ENCODE data around the gene PSMD6. TPM values are rescaled to one million over a fixed set of nuclear protein-coding genes. Genes with fewer than 3 reads are reported as not detected.

Gene PSMD6
- total RNA-seq, 1 experiment from 2014 or later: 66.5 TPM

DNA sequence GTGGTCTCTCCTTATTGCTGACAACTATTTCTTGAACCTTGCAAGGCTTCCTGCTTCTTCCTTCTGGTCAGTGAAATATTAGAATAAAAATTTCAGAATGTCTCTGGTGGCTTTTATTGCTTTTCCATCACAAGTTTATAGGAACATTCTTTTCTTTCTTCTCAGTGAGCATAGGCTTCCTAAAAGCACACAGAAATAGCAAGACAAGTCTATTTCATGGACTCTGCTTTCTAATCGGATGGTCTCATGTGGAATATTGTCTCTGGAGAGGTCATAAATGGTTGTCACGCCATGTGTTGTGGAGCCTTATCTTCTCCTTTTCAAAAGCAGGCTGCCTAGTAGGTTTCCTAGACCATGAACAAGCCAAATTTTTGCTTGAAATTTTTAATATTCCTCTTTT, 9.8 kb upstream of the PSMD6 start:
- intact Hi-C loops (cut with micrococcal nuclease; ENCODE audit: unreplicated experiment): loop anchor here (5.0 kb wide), 1 partner anchor 134 kb away; no protein-coding TSS in a partner anchor
- DNase-seq (ENCODE audit: low spot score): no peak
- Histone ChIP-seq H3K27ac (ENCODE audit: low read depth, low read length, poor library complexity, severe bottlenecking) (no peak overlapping the region), H3K4me1 (ENCODE audit: insufficient read depth, low read length, poor library complexity, severe bottlenecking) (no peaks in the 10 kb centered on the region), H3K4me3 (ENCODE audit: low read depth, low read length, poor library complexity, severe bottlenecking) (no peak overlapping the region), H3K9me3 (ENCODE audit: low read depth, low read length, poor library complexity, severe bottlenecking) (no peaks in the 10 kb centered on the region), H3K36me3 (ENCODE audit: insufficient read depth, low read length, poor library complexity, severe bottlenecking) (no peaks in the 10 kb centered on the region), H3K27me3 (replicated peaks; ENCODE audit: insufficient read depth, low read depth, low read length, poor library complexity) (no peaks in the 10 kb centered on the region)
- no TSS peak for BruUV-seq (replicated peaks)
- ChIA-PET CTCF (no interaction called here), POLR2A (ENCODE audit: low non-redundant PET) (no interaction called here)
- TF ChIP-seq, protein P1, sequence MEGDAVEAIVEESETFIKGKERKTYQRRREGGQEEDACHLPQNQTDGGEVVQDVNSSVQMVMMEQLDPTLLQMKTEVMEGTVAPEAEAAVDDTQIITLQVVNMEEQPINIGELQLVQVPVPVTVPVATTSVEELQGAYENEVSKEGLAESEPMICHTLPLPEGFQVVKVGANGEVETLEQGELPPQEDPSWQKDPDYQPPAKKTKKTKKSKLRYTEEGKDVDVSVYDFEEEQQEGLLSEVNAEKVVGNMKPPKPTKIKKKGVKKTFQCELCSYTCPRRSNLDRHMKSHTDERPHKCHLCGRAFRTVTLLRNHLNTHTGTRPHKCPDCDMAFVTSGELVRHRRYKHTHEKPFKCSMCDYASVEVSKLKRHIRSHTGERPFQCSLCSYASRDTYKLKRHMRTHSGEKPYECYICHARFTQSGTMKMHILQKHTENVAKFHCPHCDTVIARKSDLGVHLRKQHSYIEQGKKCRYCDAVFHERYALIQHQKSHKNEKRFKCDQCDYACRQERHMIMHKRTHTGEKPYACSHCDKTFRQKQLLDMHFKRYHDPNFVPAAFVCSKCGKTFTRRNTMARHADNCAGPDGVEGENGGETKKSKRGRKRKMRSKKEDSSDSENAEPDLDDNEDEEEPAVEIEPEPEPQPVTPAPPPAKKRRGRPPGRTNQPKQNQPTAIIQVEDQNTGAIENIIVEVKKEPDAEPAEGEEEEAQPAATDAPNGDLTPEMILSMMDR (conservative IDR thresholded peaks at IDR 0.05; ENCODE audit: low read depth, low read length): no peak
- TF ChIP-seq EZH2 (IDR thresholded peaks at IDR 0.05; ENCODE audit: borderline replicate concordance, low read depth, low read length, poor library complexity, severe bottlenecking): no peak

DNA sequence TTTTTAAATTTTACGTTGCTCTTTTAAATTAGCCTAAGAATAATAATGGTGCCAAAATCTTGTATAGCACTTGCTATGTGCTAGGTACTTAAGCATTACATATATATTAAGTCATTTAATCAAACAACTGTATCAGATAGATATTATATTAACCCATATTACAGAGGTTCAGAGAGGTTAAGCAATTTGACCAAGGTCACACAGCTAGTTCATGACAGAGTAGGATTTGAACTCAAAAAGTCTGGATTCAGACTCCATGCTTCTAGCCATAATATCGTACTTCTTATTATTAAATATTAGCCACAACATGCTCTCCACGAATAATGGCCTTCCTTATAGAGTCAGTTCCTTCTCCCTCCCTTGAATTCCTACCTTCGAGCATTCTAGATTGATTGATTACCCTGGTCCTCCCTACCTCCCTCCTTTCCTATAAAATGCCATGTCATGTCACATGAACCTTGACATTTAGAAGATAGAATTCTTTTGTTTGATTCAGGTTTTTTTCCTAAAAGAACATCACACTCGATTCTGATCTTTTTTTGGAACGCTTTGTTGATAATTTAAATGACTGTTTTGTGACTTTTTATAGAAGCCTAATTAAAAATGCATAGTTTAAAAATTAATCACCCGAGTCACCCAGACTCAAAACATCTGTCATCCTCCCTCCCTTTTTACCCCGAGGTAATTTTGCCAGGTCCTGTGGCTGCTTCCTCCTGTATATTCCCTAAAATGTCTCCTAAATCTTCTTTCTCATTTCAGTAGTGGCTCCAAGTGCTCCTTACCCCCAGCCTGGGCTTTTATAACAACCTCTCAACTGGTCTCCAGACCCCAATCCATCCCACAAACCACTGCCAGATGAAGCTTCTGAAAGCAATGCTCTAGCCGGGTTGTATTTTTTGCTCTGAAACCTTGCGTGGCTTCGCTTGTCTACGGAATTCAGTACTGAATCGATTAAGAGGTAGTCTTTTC, 8.5 kb upstream of the PSMD6 start:
- BruUV-seq (replicated peaks): no TSS peak
- intact Hi-C loops (cut with micrococcal nuclease; ENCODE audit: unreplicated experiment): loop anchor here (2.0 to 5.0 kb wide), 3 partner anchors 135 to 453 kb away; no protein-coding TSS in a partner anchor
- peaks cover 5% of the 10 kb centered on the region for H3K27me3 ChIP-seq (replicated peaks; ENCODE audit: insufficient read depth, low read depth, low read length, poor library complexity)
- no peak for DNase-seq (ENCODE audit: low spot score)
- H3K9me3 ChIP-seq (ENCODE audit: low read depth, low read length, poor library complexity, severe bottlenecking): no peaks in the 10 kb centered on the region
- no peak overlapping the region for H3K4me3 ChIP-seq (ENCODE audit: low read depth, low read length, poor library complexity, severe bottlenecking)
- CTCF ChIA-PET: no interaction called here
- no peak overlapping the region for H3K27ac ChIP-seq (ENCODE audit: low read depth, low read length, poor library complexity, severe bottlenecking)
- POLR2A ChIA-PET (ENCODE audit: low non-redundant PET): no interaction called here
- H3K4me1 ChIP-seq (ENCODE audit: insufficient read depth, low read length, poor library complexity, severe bottlenecking): no peaks in the 10 kb centered on the region
- TF ChIP-seq, protein P1 (conservative IDR thresholded peaks at IDR 0.05; ENCODE audit: low read depth, low read length): no peak
- TF ChIP-seq EZH2 (IDR thresholded peaks at IDR 0.05; ENCODE audit: borderline replicate concordance, low read depth, low read length, poor library complexity, severe bottlenecking): no peak
- H3K36me3 ChIP-seq (ENCODE audit: insufficient read depth, low read length, poor library complexity, severe bottlenecking): no peaks in the 10 kb centered on the region

DNA sequence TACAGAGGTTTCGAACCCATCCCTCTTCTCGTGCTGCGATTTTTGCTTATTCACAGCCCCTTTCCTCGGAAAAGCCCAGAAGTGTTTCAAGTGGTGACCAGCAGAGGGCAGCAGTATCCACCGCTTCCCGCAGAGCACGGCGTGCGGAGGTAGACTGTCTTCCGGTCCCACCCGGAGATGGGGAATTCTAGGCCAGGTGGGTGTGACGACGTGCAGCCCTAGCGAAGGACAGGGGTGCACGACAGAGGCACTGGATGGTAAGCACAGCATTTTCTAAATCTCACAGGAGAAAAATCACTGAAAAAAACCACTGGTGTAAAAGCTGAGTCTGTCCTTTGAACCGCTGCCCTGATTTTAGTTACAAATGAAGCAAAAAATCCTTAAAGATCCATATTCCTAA, 7.4 kb upstream of the PSMD6 start:
- BruUV-seq (replicated peaks): no TSS peak
- intact Hi-C loops (cut with micrococcal nuclease; ENCODE audit: unreplicated experiment): loop anchor here (2.0 to 5.0 kb wide), 3 partner anchors 137 to 454 kb away; no protein-coding TSS in a partner anchor
- Histone ChIP-seq H3K4me1 (ENCODE audit: insufficient read depth, low read length, poor library complexity, severe bottlenecking) (no peaks in the 10 kb centered on the region), H3K27me3 (replicated peaks; ENCODE audit: insufficient read depth, low read depth, low read length, poor library complexity) (peaks cover 5% of the 10 kb centered on the region), H3K9me3 (ENCODE audit: low read depth, low read length, poor library complexity, severe bottlenecking) (no peaks in the 10 kb centered on the region), H3K4me3 (ENCODE audit: low read depth, low read length, poor library complexity, severe bottlenecking) (no peak overlapping the region), H3K36me3 (ENCODE audit: insufficient read depth, low read length, poor library complexity, severe bottlenecking) (no peaks in the 10 kb centered on the region), H3K27ac (ENCODE audit: low read depth, low read length, poor library complexity, severe bottlenecking) (no peak overlapping the region)
- peak; percentile 66 for DNase-seq (ENCODE audit: low spot score)
- ChIA-PET POLR2A (ENCODE audit: low non-redundant PET) (no interaction called here), CTCF (no interaction called here)
- no peak for TF ChIP-seq EZH2 (IDR thresholded peaks at IDR 0.05; ENCODE audit: borderline replicate concordance, low read depth, low read length, poor library complexity, severe bottlenecking)
- TF ChIP-seq, protein P1 (conservative IDR thresholded peaks at IDR 0.05; ENCODE audit: low read depth, low read length): peak; percentile 65
